ENCODE data around the gene FN1.

Gene FN1

GRCh38 chr2:215390550-215390913, 45.3 kb downstream of the FN1 start:
- no peaks in the 10 kb centered on the region for H3K4me1 ChIP-seq (ENCODE audit: insufficient read depth, low read length)

DNA sequence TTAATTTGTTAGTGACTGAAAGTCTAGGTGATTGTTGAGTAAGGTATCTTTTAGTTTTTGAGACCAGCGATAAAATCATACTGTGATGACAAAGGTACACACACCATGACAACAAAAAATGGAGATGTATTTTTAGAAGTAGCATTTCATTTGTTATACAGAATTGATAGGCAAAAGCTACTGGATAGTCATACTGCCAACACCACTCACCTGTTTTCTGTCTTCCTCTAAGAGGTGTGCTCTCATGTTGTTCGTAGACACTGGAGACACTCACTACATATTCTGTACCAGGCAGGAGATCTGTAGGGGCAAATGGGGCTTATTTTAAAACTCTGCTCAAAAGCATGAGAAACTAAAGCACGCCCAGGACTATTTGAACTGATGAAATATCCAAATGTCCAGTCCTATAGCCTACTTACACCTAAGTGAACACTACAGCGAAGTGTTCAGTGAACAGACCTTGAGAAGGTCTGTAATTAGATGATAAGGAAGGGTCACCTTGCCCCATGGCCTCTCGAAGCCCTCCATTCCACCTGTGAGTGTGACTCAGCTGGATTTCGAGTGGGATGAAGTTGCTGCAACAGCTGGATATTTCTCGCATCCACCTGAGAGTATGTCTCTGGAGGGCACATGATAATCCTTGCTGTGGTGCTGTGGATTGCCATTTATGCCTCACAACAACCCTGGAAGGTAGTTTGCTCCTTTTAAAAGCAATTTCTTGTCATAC, 47.7 kb downstream of the FN1 start:
- peaks cover 85% of the 10 kb centered on the region for H3K36me3 ChIP-seq (ENCODE audit: insufficient read depth, low read length)
- H3K27ac ChIP-seq (ENCODE audit: low read depth, low read length) = no peak overlapping the region

More at GRCh38 chr2:215390550-215390913, 45.3 kb downstream of the FN1 start:
- no peak overlapping the region for H3K27ac ChIP-seq (ENCODE audit: low read depth, low read length)
- no peaks in the 10 kb centered on the region for H3K9me3 ChIP-seq (ENCODE audit: low read length)
- H3K27me3 ChIP-seq (ENCODE audit: control insufficient read depth in 1 of 2, insufficient read depth in 2 of 2, low read length in 2 of 2) = no peaks in the 10 kb centered on the region
- no peak overlapping the region for H3K4me3 ChIP-seq (ENCODE audit: low read depth in 1 of 2, low read length in 2 of 2)
- no peak overlapping the region for H3K9ac ChIP-seq (ENCODE audit: low read length)
- H3K36me3 ChIP-seq (ENCODE audit: insufficient read depth, low read length) = peaks cover 89% of the 10 kb centered on the region

DNA sequence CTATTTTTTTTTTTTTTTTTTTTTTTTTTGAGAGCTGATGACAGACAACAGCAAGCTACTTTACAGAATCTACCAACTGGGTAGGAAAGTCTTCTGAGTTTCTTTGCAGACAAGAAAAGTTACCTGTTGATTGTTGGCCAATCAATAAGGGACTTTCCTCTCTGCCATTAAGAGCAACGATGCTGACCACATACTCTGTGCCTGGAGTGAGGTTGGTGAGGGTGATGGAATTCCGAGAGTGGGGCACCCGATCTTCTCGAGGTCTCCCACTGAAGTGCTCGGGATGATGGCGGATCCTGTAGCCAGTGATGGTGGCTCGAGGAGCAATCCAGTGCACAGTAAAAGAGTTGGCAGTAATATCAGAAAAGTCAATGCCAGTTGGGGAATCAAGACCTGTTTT, 49.3 kb downstream of the FN1 start:
- Histone ChIP-seq H3K27ac (ENCODE audit: low read depth, low read length) (no peak overlapping the region), H3K36me3 (ENCODE audit: insufficient read depth, low read length) (peaks cover 83% of the 10 kb centered on the region), H3K9ac (ENCODE audit: low read length) (no peak overlapping the region), H3K4me3 (ENCODE audit: low read depth in 1 of 2, low read length in 2 of 2) (no peak overlapping the region), H3K9me3 (ENCODE audit: low read length) (no peaks in the 10 kb centered on the region), H3K4me1 (ENCODE audit: insufficient read depth, low read length) (no peaks in the 10 kb centered on the region), H3K27me3 (ENCODE audit: control insufficient read depth in 1 of 2, insufficient read depth in 2 of 2, low read length in 2 of 2) (no peaks in the 10 kb centered on the region)

More for the DNA sequence above, 47.7 kb downstream of the FN1 start:
- Histone ChIP-seq H3K4me3 (ENCODE audit: low read depth in 1 of 2, low read length in 2 of 2) (no peak overlapping the region), H3K9ac (ENCODE audit: low read length) (no peak overlapping the region), H3K27me3 (ENCODE audit: control insufficient read depth in 1 of 2, insufficient read depth in 2 of 2, low read length in 2 of 2) (no peaks in the 10 kb centered on the region), H3K9me3 (ENCODE audit: low read length) (no peaks in the 10 kb centered on the region), H3K4me1 (ENCODE audit: insufficient read depth, low read length) (no peaks in the 10 kb centered on the region)

- Histone ChIP-seq H3K4me3 (ENCODE audit: low read depth in 1 of 2, low read length in 2 of 2) (no peak overlapping the region), H3K27me3 (ENCODE audit: control insufficient read depth in 1 of 2, insufficient read depth in 2 of 2, low read length in 2 of 2) (no peaks in the 10 kb centered on the region), H3K27ac (ENCODE audit: low read depth, low read length) (no peak overlapping the region), H3K9me3 (ENCODE audit: low read length) (no peaks in the 10 kb centered on the region), H3K9ac (ENCODE audit: low read length) (no peak overlapping the region), H3K4me1 (ENCODE audit: insufficient read depth, low read length) (no peaks in the 10 kb centered on the region), H3K36me3 (ENCODE audit: insufficient read depth, low read length) (peaks cover 83% of the 10 kb centered on the region)
Observed at GRCh38 chr2:215384710-215385109, 51.2 kb downstream of the FN1 start.

DNA sequence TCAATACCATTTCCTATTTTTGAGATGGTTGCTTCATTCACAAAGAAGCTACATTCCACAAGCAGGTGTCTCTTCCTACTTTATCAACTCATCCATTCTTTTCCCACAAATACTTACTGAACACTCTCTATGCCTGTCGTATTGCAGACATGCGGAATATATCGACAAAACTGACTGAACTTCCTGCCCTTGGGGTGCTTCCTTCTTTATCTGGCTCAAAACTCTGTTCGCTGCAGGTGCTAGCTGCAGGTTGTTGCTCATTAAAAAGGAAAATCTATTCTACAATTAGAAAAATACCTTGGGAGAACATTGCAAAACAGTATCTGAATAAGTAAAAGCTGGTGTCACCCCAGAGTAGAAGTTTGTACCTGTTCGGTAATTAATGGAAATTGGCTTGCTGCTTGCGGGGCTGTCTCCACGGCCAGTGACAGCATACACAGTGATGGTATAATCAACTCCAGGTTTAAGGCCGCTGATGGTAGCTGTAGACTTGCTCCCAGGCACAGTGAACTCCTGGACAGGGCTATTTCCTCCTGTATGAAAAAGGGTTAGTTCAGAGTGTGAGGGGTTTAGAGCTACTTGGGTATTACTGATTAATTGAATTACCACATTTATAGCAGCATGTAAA, 52.1 kb downstream of the FN1 start:
- peaks cover 85% of the 10 kb centered on the region for H3K36me3 ChIP-seq (ENCODE audit: insufficient read depth, low read length)

DNA sequence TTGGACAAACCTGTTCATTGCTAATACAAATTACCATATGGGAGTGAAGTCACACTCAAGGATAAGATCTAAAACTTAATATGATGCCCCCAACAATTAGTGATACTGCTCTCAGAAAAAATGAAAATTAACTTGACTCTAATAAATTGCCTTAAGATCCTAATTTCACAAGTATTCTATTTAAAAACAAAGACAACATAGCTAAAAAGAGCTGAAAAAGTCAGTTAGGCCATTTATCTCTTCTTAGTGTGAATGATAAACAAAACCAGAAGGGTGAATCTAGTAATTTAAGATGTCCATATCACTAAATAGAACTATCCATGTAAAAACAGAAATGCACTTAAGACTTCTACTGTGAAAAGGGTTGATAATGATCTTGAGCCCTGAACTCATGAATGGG, 53.4 kb downstream of the FN1 start:
- Histone ChIP-seq H3K36me3 (ENCODE audit: insufficient read depth, low read length) (peaks cover 86% of the 10 kb centered on the region), H3K4me1 (ENCODE audit: insufficient read depth, low read length) (no peaks in the 10 kb centered on the region), H3K9me3 (ENCODE audit: low read length) (no peaks in the 10 kb centered on the region), H3K27ac (ENCODE audit: low read depth, low read length) (no peak overlapping the region), H3K4me3 (ENCODE audit: low read depth in 1 of 2, low read length in 2 of 2) (no peak overlapping the region), H3K9ac (ENCODE audit: low read length) (no peak overlapping the region), H3K27me3 (ENCODE audit: control insufficient read depth in 1 of 2, insufficient read depth in 2 of 2, low read length in 2 of 2) (no peaks in the 10 kb centered on the region)

More for the DNA sequence above, 52.1 kb downstream of the FN1 start:
- Histone ChIP-seq H3K27ac (ENCODE audit: low read depth, low read length) (no peak overlapping the region), H3K4me1 (ENCODE audit: insufficient read depth, low read length) (no peaks in the 10 kb centered on the region), H3K27me3 (ENCODE audit: control insufficient read depth in 1 of 2, insufficient read depth in 2 of 2, low read length in 2 of 2) (no peaks in the 10 kb centered on the region), H3K9ac (ENCODE audit: low read length) (no peak overlapping the region), H3K4me3 (ENCODE audit: low read depth in 1 of 2, low read length in 2 of 2) (no peak overlapping the region), H3K9me3 (ENCODE audit: low read length) (no peaks in the 10 kb centered on the region)

DNA sequence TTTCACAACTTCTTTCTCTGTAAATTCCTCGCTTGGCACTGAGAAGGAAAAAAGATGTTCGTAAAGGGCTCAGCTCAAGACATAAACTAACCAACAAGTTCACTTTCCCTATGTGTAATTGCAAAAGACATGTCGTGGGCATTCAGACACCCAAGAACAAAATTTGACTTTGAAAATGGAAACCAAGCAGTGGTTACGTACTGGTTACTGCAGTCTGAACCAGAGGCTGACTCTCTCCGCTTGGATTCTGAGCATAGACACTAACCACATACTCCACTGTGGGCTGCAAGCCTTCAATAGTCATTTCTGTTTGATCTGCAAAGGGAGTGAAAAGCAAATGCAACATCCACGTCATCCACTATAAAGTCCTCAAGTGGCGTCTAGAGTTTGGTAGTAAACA, 53.9 kb downstream of the FN1 start:
- no peaks in the 10 kb centered on the region for H3K4me1 ChIP-seq (ENCODE audit: insufficient read depth, low read length)
- peaks cover 86% of the 10 kb centered on the region for H3K36me3 ChIP-seq (ENCODE audit: insufficient read depth, low read length)
- no peak overlapping the region for H3K4me3 ChIP-seq (ENCODE audit: low read depth in 1 of 2, low read length in 2 of 2)
- H3K27me3 ChIP-seq (ENCODE audit: control insufficient read depth in 1 of 2, insufficient read depth in 2 of 2, low read length in 2 of 2) = no peaks in the 10 kb centered on the region
- no peak overlapping the region for H3K9ac ChIP-seq (ENCODE audit: low read length)
- H3K27ac ChIP-seq (ENCODE audit: low read depth, low read length) = no peak overlapping the region
- no peaks in the 10 kb centered on the region for H3K9me3 ChIP-seq (ENCODE audit: low read length)

GRCh38 chr2:215380699-215381098, 55.2 kb downstream of the FN1 start:
- H3K4me1 ChIP-seq (ENCODE audit: insufficient read depth, low read length) = no peaks in the 10 kb centered on the region
- no peaks in the 10 kb centered on the region for H3K9me3 ChIP-seq (ENCODE audit: low read length)
- H3K36me3 ChIP-seq (ENCODE audit: insufficient read depth, low read length) = peaks cover 86% of the 10 kb centered on the region
- no peak overlapping the region for H3K27ac ChIP-seq (ENCODE audit: low read depth, low read length)
- H3K27me3 ChIP-seq (ENCODE audit: control insufficient read depth in 1 of 2, insufficient read depth in 2 of 2, low read length in 2 of 2) = no peaks in the 10 kb centered on the region
- no peak overlapping the region for H3K9ac ChIP-seq (ENCODE audit: low read length)
- no peak overlapping the region for H3K4me3 ChIP-seq (ENCODE audit: low read depth in 1 of 2, low read length in 2 of 2)

- no peak overlapping the region for H3K9ac ChIP-seq (ENCODE audit: low read length)
- peaks cover 94% of the 10 kb centered on the region for H3K36me3 ChIP-seq (ENCODE audit: insufficient read depth, low read length)
- no peaks in the 10 kb centered on the region for H3K9me3 ChIP-seq (ENCODE audit: low read length)
Observed at GRCh38 chr2:215379948-215380347, 55.9 kb downstream of the FN1 start.

GRCh38 chr2:215379039-215379438, 56.8 kb downstream of the FN1 start:
- Histone ChIP-seq H3K27ac (ENCODE audit: low read depth, low read length) (no peak overlapping the region), H3K4me1 (ENCODE audit: insufficient read depth, low read length) (no peaks in the 10 kb centered on the region), H3K9me3 (ENCODE audit: low read length) (no peaks in the 10 kb centered on the region), H3K4me3 (ENCODE audit: low read depth in 1 of 2, low read length in 2 of 2) (no peak overlapping the region), H3K9ac (ENCODE audit: low read length) (no peak overlapping the region), H3K36me3 (ENCODE audit: insufficient read depth, low read length) (peaks cover 94% of the 10 kb centered on the region), H3K27me3 (ENCODE audit: control insufficient read depth in 1 of 2, insufficient read depth in 2 of 2, low read length in 2 of 2) (no peaks in the 10 kb centered on the region)

More at GRCh38 chr2:215379948-215380347, 55.9 kb downstream of the FN1 start:
- Histone ChIP-seq H3K4me3 (ENCODE audit: low read depth in 1 of 2, low read length in 2 of 2) (no peak overlapping the region), H3K27me3 (ENCODE audit: control insufficient read depth in 1 of 2, insufficient read depth in 2 of 2, low read length in 2 of 2) (no peaks in the 10 kb centered on the region), H3K27ac (ENCODE audit: low read depth, low read length) (no peak overlapping the region), H3K4me1 (ENCODE audit: insufficient read depth, low read length) (no peaks in the 10 kb centered on the region)

DNA sequence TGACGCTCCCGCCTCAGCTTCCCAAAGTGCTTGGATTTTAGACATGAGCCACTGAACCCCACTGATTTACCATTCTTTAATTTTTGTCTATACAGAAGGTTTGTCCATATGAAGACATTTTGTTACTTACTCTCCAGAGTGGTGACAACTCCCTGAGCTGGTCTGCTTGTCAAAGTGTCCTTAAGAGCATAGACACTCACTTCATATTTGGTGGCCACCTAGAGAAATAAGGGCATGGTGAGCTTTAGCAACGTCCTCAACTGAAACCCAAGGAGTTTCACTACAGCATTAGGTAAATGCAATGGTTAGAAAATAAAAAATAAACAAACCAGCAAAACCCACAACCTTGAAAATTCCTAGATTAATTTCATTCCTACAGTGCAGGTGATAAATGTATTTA, 57.8 kb downstream of the FN1 start:
- H3K4me1 ChIP-seq (ENCODE audit: insufficient read depth, low read length) = no peaks in the 10 kb centered on the region
- H3K9ac ChIP-seq (ENCODE audit: low read length) = no peak overlapping the region
- no peaks in the 10 kb centered on the region for H3K9me3 ChIP-seq (ENCODE audit: low read length)
- H3K27ac ChIP-seq (ENCODE audit: low read depth, low read length) = no peak overlapping the region
- no peak overlapping the region for H3K4me3 ChIP-seq (ENCODE audit: low read depth in 1 of 2, low read length in 2 of 2)
- H3K36me3 ChIP-seq (ENCODE audit: insufficient read depth, low read length) = peaks cover 92% of the 10 kb centered on the region
- no peaks in the 10 kb centered on the region for H3K27me3 ChIP-seq (ENCODE audit: control insufficient read depth in 1 of 2, insufficient read depth in 2 of 2, low read length in 2 of 2)

DNA sequence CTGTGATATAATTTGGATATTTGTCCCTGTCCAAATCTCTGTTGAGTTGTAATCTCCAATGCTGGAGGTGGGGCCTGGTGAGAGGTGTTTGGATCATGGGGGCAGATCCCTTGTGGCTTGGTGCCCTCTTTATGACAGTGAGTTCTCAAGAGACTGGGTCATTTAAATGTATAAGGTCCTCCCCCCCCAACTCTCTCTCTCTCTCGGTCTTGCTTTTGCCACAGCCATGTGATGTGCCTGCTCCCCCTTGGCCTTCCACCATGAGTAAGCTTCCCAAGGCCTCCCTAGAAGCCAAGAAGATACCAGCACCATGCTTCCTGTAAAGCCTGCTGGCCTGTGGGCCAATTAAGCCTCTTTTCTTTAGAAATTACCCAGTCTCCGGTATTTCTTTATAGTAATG, 58.6 kb downstream of the FN1 start:
- Histone ChIP-seq H3K9ac (ENCODE audit: low read length) (no peak overlapping the region), H3K27ac (ENCODE audit: low read depth, low read length) (no peak overlapping the region), H3K36me3 (ENCODE audit: insufficient read depth, low read length) (peaks cover 93% of the 10 kb centered on the region), H3K27me3 (ENCODE audit: control insufficient read depth in 1 of 2, insufficient read depth in 2 of 2, low read length in 2 of 2) (no peaks in the 10 kb centered on the region), H3K4me3 (ENCODE audit: low read depth in 1 of 2, low read length in 2 of 2) (no peak overlapping the region), H3K9me3 (ENCODE audit: low read length) (no peaks in the 10 kb centered on the region), H3K4me1 (ENCODE audit: insufficient read depth, low read length) (no peaks in the 10 kb centered on the region)
